Omental fat pad (tissue), 4 donors: ENCODE data around the gene SNRPE. TPM values are rescaled to one million over a fixed set of nuclear protein-coding genes. Genes with fewer than 3 reads are reported as not detected.

Experiments used
- ATAC-seq: fragments of 150-250 bp; one replicate; pipeline ENCODE4 v1.9.1; 2016; ENCODE audit warnings: mild to moderate bottlenecking, moderate library complexity; ENCODE audit not compliant: low FRiP score
- DNase-seq: peaks from one replicate; pipeline ENCODE4 v3.0.0-alpha.2; 2019; ENCODE audit warnings: low spot score
- CTCF ChIP-seq, 3 donors: fragments of 450-650 bp; IDR thresholded peaks; one replicate each; pipeline ENCODE4 v1.5.1; 2016 to 2017; ENCODE audit warnings: antibody characterized with exemption in 3 of 3, mild to moderate bottlenecking in 3 of 3, moderate library complexity in 2 of 3
- total RNA-seq, 4 donors: library from RNA; depleted of rRNA; stranded (reverse); fragments of >200 nt; gene quantifications; one replicate each; pipeline ENCODE4 v1.1.0, GENCODE V29; 2016

The SNRPE gene
- total RNA-seq, 4 donors from 2014 or later: 26.3 to 53.7 (median 42.5) TPM

- ATAC-seq (no peak), DNase-seq (no peak)
- TF ChIP-seq CTCF (IDR thresholded peaks at IDR 0.05): no peak
Measured at GRCh38 chr1:203878422-203878821, 17.0 kb downstream of the SNRPE start.

GRCh38 chr1:203880606-203881005 lies 19.2 kb downstream of the SNRPE start:
- TF ChIP-seq CTCF (IDR thresholded peaks at IDR 0.05): no peak
- no peak for DNase-seq
- no peak for ATAC-seq

GRCh38 chr1:203888807-203889251 lies 27.4 kb downstream of the SNRPE start:
- ATAC-seq (no peak), DNase-seq (no peak)
- no peak for TF ChIP-seq CTCF (IDR thresholded peaks at IDR 0.05)

- ATAC-seq (no peak), DNase-seq (no peak)
- TF ChIP-seq CTCF (IDR thresholded peaks at IDR 0.05): no peak
Measured at GRCh38 chr1:203891950-203892349, 30.6 kb downstream of the SNRPE start.

- no peak for TF ChIP-seq CTCF (IDR thresholded peaks at IDR 0.05)
- no peak for DNase-seq
- ATAC-seq: no peak
Measured at GRCh38 chr1:203898458-203899352, 37.3 kb downstream of the SNRPE start.

GRCh38 chr1:203899353-203899716 lies 37.9 kb downstream of the SNRPE start:
- no peak for TF ChIP-seq CTCF (IDR thresholded peaks at IDR 0.05)
- ATAC-seq: no peak
- DNase-seq: no peak
